ENCODE data around the gene EP400.
"Not testable (repeated sequence)": the region's sequence is repeated elsewhere in the genome, so short reads cannot be mapped to it uniquely, and the experiment has no call there.

EP400 gene

GRCh38 chr12:131960590-131961325 lies 11.0 kb downstream of the EP400 start:
- not testable (repeated sequence) for H3K9me3 ChIP-seq (ENCODE audit: control insufficient read depth in 2 of 2, low read length in 2 of 2); H3K27ac ChIP-seq (ENCODE audit: low read length)
- peaks cover 13% of the 10 kb centered on the region for H3K4me1 ChIP-seq (ENCODE audit: control insufficient read depth, insufficient read depth, low read length)

DNA sequence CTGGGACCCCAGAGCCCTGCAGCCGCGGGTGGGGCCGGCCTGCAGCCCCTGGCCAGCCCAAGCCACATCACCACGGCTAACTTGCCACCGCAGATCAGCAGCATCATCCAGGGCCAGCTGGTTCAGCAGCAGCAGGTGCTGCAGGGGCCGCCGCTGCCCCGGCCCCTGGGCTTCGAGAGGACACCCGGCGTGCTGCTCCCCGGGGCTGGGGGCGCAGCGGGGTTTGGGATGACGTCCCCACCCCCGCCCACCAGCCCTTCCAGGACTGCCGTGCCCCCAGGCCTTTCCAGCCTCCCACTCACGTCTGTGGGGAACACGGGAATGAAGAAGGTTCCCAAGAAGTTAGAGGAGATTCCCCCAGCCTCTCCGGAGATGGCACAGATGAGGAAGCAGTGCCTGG lies 11.6 kb downstream of the EP400 start:
- H3K9ac ChIP-seq (ENCODE audit: low read length in 2 of 2); H3K9me3 ChIP-seq (ENCODE audit: control insufficient read depth in 2 of 2, low read length in 2 of 2); H3K27me3 ChIP-seq (ENCODE audit: control insufficient read depth in 1 of 2, insufficient read depth in 2 of 2, low read length in 2 of 2); H3K36me3 ChIP-seq (ENCODE audit: control insufficient read depth in 2 of 2, insufficient read depth in 2 of 2, low read length in 2 of 2); H3K27ac ChIP-seq (ENCODE audit: low read length); H3K4me3 ChIP-seq (ENCODE audit: low read length in 2 of 2): not testable (repeated sequence)
- peaks cover 13% of the 10 kb centered on the region for H3K4me1 ChIP-seq (ENCODE audit: control insufficient read depth, insufficient read depth, low read length)

More at GRCh38 chr12:131960590-131961325, 11.0 kb downstream of the EP400 start:
- H3K9ac ChIP-seq (ENCODE audit: low read length in 2 of 2); H3K4me3 ChIP-seq (ENCODE audit: low read length in 2 of 2); H3K27me3 ChIP-seq (ENCODE audit: control insufficient read depth in 1 of 2, insufficient read depth in 2 of 2, low read length in 2 of 2); H3K36me3 ChIP-seq (ENCODE audit: control insufficient read depth in 2 of 2, insufficient read depth in 2 of 2, low read length in 2 of 2): not testable (repeated sequence)

DNA sequence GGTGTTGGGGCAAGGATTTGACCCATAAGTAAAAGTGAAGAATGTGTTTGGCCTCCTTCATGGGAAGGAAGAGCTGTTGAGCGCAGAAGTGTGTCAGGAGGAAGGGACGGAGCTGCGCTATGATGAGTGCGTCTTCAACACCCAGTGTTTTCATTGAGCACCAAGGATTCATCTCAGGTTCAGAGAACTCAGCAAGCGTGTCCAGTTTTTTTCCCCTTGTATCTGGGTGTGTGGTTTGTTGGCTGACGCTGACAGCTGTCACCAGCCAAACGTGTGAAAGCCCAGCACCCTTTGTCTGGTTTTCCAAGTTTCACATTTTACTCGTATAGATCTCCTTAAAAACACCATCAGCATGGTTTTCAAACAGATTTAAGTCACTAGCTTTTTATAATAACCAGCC lies 12.3 kb downstream of the EP400 start:
- no peak overlapping the region for H3K4me3 ChIP-seq (ENCODE audit: low read length in 2 of 2)
- no peak overlapping the region for H3K9ac ChIP-seq (ENCODE audit: low read length in 2 of 2)
- H3K36me3 ChIP-seq (ENCODE audit: control insufficient read depth in 2 of 2, insufficient read depth in 2 of 2, low read length in 2 of 2): peaks cover 6 to 8% of the 10 kb centered on the region in 2 donors
- no peak overlapping the region for H3K27ac ChIP-seq (ENCODE audit: low read length)
- H3K4me1 ChIP-seq (ENCODE audit: control insufficient read depth, insufficient read depth, low read length): peaks cover 13% of the 10 kb centered on the region
- H3K27me3 ChIP-seq (ENCODE audit: control insufficient read depth in 1 of 2, insufficient read depth in 2 of 2, low read length in 2 of 2): no peaks in the 10 kb centered on the region
- no peaks in the 10 kb centered on the region for H3K9me3 ChIP-seq (ENCODE audit: control insufficient read depth in 2 of 2, low read length in 2 of 2)

GRCh38 chr12:131963381-131963780 lies 13.6 kb downstream of the EP400 start:
- no peak overlapping the region for H3K4me3 ChIP-seq (ENCODE audit: low read length in 2 of 2)
- peaks cover 12% of the 10 kb centered on the region for H3K4me1 ChIP-seq (ENCODE audit: control insufficient read depth, insufficient read depth, low read length)
- no peak overlapping the region for H3K27ac ChIP-seq (ENCODE audit: low read length)
- H3K9ac ChIP-seq (ENCODE audit: low read length in 2 of 2): no peak overlapping the region
- H3K36me3 ChIP-seq (ENCODE audit: control insufficient read depth in 2 of 2, insufficient read depth in 2 of 2, low read length in 2 of 2): peaks cover 6 to 8% of the 10 kb centered on the region in 2 donors
- no peaks in the 10 kb centered on the region for H3K9me3 ChIP-seq (ENCODE audit: control insufficient read depth in 2 of 2, low read length in 2 of 2)
- no peaks in the 10 kb centered on the region for H3K27me3 ChIP-seq (ENCODE audit: control insufficient read depth in 1 of 2, insufficient read depth in 2 of 2, low read length in 2 of 2)

DNA sequence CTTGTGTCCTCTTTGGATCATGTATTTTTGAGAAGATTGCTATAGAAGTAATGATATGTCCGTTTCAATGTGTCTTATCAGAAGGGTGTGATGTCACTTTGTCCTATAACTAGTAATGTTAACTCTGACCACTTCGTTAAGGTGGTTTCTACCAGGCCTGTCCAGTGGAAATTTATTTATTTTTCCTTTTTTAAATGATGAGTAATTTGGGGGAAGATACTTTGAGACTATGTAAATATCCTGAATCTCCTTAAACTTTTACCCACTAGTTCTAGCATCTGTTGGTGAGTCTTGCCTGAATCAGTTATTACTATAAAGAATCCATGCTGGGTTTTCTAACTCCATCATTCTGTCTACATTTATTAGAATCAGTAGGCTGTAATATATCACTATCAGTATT lies 15.3 kb downstream of the EP400 start:
- no peak overlapping the region for H3K9ac ChIP-seq (ENCODE audit: low read length in 2 of 2)
- peaks cover 6 to 8% of the 10 kb centered on the region in 2 donors for H3K36me3 ChIP-seq (ENCODE audit: control insufficient read depth in 2 of 2, insufficient read depth in 2 of 2, low read length in 2 of 2)
- no peak overlapping the region for H3K4me3 ChIP-seq (ENCODE audit: low read length in 2 of 2)
- H3K9me3 ChIP-seq (ENCODE audit: control insufficient read depth in 2 of 2, low read length in 2 of 2): no peaks in the 10 kb centered on the region
- H3K27ac ChIP-seq (ENCODE audit: low read length): no peak overlapping the region
- no peaks in the 10 kb centered on the region for H3K4me1 ChIP-seq (ENCODE audit: control insufficient read depth, insufficient read depth, low read length)
- H3K27me3 ChIP-seq (ENCODE audit: control insufficient read depth in 1 of 2, insufficient read depth in 2 of 2, low read length in 2 of 2): no peaks in the 10 kb centered on the region

DNA sequence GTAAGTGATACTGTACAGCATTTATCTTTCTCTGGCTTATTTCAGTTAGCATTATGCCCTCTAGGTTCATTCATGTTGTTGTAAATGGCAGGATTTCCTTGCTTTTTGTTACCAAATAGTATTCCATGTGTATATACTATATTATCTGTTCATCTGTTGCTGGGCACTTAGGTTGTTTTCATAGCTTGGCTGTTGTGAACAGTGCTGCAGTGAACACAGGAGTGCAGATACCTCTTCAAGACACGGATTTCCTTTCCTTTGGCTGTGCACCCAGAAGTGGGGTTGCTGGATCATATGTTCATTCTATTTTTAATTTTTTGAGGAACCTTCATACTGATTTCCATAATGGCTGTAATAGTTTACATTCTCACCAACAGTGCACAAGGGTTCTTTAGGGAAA lies 21.5 kb downstream of the EP400 start:
- Histone ChIP-seq H3K4me1 (ENCODE audit: control insufficient read depth, insufficient read depth, low read length) (peaks cover 4% of the 10 kb centered on the region), H3K9me3 (ENCODE audit: control insufficient read depth in 2 of 2, low read length in 2 of 2) (no peaks in the 10 kb centered on the region), H3K9ac (ENCODE audit: low read length in 2 of 2) (no peak overlapping the region), H3K27me3 (ENCODE audit: control insufficient read depth in 1 of 2, insufficient read depth in 2 of 2, low read length in 2 of 2) (no peaks in the 10 kb centered on the region), H3K4me3 (ENCODE audit: low read length in 2 of 2) (no peak overlapping the region), H3K27ac (ENCODE audit: low read length) (no peak overlapping the region), H3K36me3 (ENCODE audit: control insufficient read depth in 2 of 2, insufficient read depth in 2 of 2, low read length in 2 of 2) (no peaks in the 10 kb centered on the region)

GRCh38 chr12:131975228-131975627 lies 25.5 kb downstream of the EP400 start:
- H3K27me3 ChIP-seq (ENCODE audit: control insufficient read depth in 1 of 2, insufficient read depth in 2 of 2, low read length in 2 of 2): no peaks in the 10 kb centered on the region
- no peaks in the 10 kb centered on the region for H3K9me3 ChIP-seq (ENCODE audit: control insufficient read depth in 2 of 2, low read length in 2 of 2)
- H3K27ac ChIP-seq (ENCODE audit: low read length): no peak overlapping the region
- peaks cover 2% of the 10 kb centered on the region in 2 donors for H3K36me3 ChIP-seq (ENCODE audit: control insufficient read depth in 2 of 2, insufficient read depth in 2 of 2, low read length in 2 of 2)
- no peak overlapping the region for H3K4me3 ChIP-seq (ENCODE audit: low read length in 2 of 2)
- H3K4me1 ChIP-seq (ENCODE audit: control insufficient read depth, insufficient read depth, low read length): peaks cover 4% of the 10 kb centered on the region
- no peak overlapping the region for H3K9ac ChIP-seq (ENCODE audit: low read length in 2 of 2)

DNA sequence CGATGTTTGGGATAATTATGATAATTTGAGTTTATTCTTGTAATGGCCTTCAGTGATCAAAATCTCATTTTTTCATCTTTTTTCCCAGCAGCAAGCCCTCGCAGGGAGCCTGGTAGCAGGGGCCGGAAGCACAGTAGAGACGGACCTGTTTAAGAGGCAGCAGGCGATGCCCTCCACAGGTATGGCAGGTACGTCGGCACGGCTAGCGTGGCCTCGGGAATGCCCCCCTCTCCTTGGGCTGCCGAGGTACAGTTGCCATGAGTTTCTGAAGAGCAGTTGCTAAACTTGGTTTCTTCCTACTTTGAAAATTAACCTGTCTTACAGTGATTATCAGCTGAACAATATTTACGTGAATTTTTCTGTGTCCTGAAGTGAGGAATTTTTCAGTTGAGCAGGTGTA lies 29.9 kb downstream of the EP400 start:
- Histone ChIP-seq H3K4me1 (ENCODE audit: control insufficient read depth, insufficient read depth, low read length) (no peaks in the 10 kb centered on the region), H3K4me3 (ENCODE audit: low read length in 2 of 2) (no peak overlapping the region), H3K36me3 (ENCODE audit: control insufficient read depth in 2 of 2, insufficient read depth in 2 of 2, low read length in 2 of 2) (peaks cover 24 to 32% of the 10 kb centered on the region in 2 donors), H3K27me3 (ENCODE audit: control insufficient read depth in 1 of 2, insufficient read depth in 2 of 2, low read length in 2 of 2) (no peaks in the 10 kb centered on the region), H3K9me3 (ENCODE audit: control insufficient read depth in 2 of 2, low read length in 2 of 2) (no peaks in the 10 kb centered on the region), H3K9ac (ENCODE audit: low read length in 2 of 2) (no peak overlapping the region), H3K27ac (ENCODE audit: low read length) (no peak overlapping the region)

- H3K27ac ChIP-seq (ENCODE audit: low read length): no peak overlapping the region
- H3K9ac ChIP-seq (ENCODE audit: low read length in 2 of 2): no peak overlapping the region
- no peaks in the 10 kb centered on the region for H3K9me3 ChIP-seq (ENCODE audit: control insufficient read depth in 2 of 2, low read length in 2 of 2)
- H3K27me3 ChIP-seq (ENCODE audit: control insufficient read depth in 1 of 2, insufficient read depth in 2 of 2, low read length in 2 of 2): no peaks in the 10 kb centered on the region
- H3K36me3 ChIP-seq (ENCODE audit: control insufficient read depth in 2 of 2, insufficient read depth in 2 of 2, low read length in 2 of 2): peaks cover 24 to 36% of the 10 kb centered on the region in 2 donors
- no peaks in the 10 kb centered on the region for H3K4me1 ChIP-seq (ENCODE audit: control insufficient read depth, insufficient read depth, low read length)
- no peak overlapping the region for H3K4me3 ChIP-seq (ENCODE audit: low read length in 2 of 2)
Measured at GRCh38 chr12:131980263-131980662, 30.5 kb downstream of the EP400 start.

- H3K9me3 ChIP-seq (ENCODE audit: control insufficient read depth in 2 of 2, low read length in 2 of 2): no peaks in the 10 kb centered on the region
- H3K4me1 ChIP-seq (ENCODE audit: control insufficient read depth, insufficient read depth, low read length): no peaks in the 10 kb centered on the region
- no peak overlapping the region for H3K4me3 ChIP-seq (ENCODE audit: low read length in 2 of 2)
- H3K27ac ChIP-seq (ENCODE audit: low read length): no peak overlapping the region
- peaks cover 27 to 40% of the 10 kb centered on the region in 2 donors for H3K36me3 ChIP-seq (ENCODE audit: control insufficient read depth in 2 of 2, insufficient read depth in 2 of 2, low read length in 2 of 2)
- H3K27me3 ChIP-seq (ENCODE audit: control insufficient read depth in 1 of 2, insufficient read depth in 2 of 2, low read length in 2 of 2): no peaks in the 10 kb centered on the region
- no peak overlapping the region for H3K9ac ChIP-seq (ENCODE audit: low read length in 2 of 2)
Measured at GRCh38 chr12:131981388-131981787, 31.6 kb downstream of the EP400 start.

DNA sequence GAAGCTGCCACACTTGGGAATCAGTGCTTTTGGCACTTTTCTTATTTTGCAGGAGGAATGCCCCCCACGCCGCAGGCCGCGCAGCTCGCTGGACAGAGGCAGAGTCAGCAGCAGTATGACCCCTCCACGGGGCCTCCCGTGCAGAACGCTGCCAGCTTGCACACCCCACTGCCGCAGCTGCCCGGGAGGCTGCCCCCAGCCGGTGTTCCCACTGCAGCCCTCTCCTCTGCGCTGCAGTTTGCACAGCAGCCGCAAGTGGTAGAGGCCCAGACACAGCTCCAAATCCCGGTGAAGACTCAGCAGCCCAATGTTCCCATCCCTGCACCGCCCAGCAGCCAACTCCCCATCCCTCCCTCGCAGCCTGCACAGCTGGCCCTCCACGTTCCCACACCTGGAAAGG lies 32.3 kb downstream of the EP400 start:
- no peak overlapping the region for H3K27ac ChIP-seq (ENCODE audit: low read length)
- H3K9me3 ChIP-seq (ENCODE audit: control insufficient read depth in 2 of 2, low read length in 2 of 2): no peaks in the 10 kb centered on the region
- H3K27me3 ChIP-seq (ENCODE audit: control insufficient read depth in 1 of 2, insufficient read depth in 2 of 2, low read length in 2 of 2): no peaks in the 10 kb centered on the region
- no peak overlapping the region for H3K4me3 ChIP-seq (ENCODE audit: low read length in 2 of 2)
- H3K9ac ChIP-seq (ENCODE audit: low read length in 2 of 2): no peak overlapping the region
- no peaks in the 10 kb centered on the region for H3K4me1 ChIP-seq (ENCODE audit: control insufficient read depth, insufficient read depth, low read length)
- H3K36me3 ChIP-seq (ENCODE audit: control insufficient read depth in 2 of 2, insufficient read depth in 2 of 2, low read length in 2 of 2): peaks cover 33 to 46% of the 10 kb centered on the region in 2 donors

All from stomach smooth muscle (tissue), 2 donors.